HG03442 (cell line): Measurements from ENCODE around the gene LRRC74A.
"Not testable (repeated sequence)": the region's sequence is repeated elsewhere in the genome, so short reads cannot be mapped to it uniquely, and the experiment has no call there.

ENCODE experiments used
- ATAC-seq: cut with Tn5 transposase; IDR thresholded peaks from one replicate; pipeline ENCODE4 v1.9.1; 2021; ENCODE audit warnings: mild to moderate bottlenecking, moderate library complexity; ENCODE audit not compliant: unreplicated experiment

Gene LRRC74A

DNA sequence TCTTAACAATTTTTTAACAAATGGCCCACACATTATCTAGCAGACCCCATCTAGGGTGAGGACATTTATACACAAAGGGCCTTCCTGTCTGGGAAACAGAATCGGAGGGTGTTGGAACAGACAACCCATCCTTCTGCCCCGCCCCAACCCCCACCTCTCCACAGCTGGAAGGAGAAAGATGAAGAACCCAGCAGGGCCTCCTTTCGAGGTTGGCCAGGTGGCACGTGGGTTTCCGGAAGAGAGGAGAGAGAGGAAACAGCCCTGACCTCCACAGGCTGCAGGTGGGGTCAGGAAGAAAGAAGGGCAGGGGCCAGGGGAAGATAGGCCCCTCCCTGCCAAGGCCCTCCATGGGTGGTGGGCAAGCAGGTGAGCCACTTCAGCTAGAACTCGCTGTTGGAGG lies 57.2 kb downstream of the LRRC74A start:
- no peak for ATAC-seq

DNA sequence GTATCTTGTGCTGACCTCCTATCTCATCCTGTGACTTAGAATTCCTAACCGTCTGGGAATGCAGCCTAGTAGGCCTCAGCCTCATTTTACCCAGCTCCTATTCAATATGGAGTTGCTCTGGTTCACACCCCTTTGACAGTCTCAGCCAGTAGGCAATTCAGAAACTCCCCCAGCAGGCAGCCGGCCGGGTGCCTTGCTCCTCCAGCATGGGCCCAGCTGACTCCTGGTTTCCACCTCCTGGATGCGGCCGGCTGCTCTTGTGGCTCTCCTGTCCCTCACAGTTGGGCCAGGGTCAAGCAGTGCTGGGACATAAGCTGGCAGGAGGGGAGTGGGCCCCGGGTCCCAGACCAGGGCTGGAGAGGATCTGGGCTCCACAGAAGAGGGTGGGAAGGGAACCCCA lies 58.2 kb downstream of the LRRC74A start:
- no peak for ATAC-seq

DNA sequence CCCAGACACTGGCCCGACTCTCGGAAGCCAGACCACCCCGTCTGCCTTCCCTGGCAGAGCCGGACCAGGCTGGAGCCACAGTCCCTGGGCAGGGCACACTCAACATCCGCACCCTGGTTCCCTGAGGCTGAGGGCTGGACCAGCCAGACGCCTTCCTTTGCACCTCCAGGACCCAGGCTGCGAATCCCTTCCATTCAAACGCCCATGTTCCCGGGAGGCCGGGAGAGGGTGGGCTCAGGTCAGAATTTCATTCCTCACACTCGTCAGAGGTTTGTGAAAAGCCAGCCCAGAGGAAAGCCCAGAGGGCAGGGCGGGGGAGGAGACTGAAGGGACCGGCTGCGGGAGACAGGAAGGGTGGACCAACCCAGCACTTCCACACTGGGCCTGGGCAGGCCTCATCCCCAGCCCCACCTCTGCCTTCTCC lies 58.7 kb downstream of the LRRC74A start:
- no peak for ATAC-seq

DNA sequence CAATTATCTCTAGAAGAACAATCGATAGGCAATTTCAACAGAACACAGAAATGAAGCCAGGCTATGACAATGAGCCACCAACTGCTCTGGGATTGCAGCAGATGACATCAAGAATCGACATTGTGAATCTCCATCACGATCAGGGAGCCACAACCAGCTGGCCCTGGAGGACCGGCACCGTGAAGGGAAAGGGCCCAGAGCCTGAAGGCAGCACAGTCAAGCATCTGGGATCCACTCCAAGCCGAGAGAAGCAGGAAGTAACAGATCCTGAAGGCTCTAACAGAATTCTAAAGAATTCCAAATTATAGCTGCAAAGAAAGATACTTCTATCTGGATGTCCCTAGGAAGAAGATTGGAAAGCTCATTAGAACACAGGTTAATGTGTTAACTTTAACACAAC lies 61.0 kb downstream of the LRRC74A start:
- no peak for ATAC-seq

DNA sequence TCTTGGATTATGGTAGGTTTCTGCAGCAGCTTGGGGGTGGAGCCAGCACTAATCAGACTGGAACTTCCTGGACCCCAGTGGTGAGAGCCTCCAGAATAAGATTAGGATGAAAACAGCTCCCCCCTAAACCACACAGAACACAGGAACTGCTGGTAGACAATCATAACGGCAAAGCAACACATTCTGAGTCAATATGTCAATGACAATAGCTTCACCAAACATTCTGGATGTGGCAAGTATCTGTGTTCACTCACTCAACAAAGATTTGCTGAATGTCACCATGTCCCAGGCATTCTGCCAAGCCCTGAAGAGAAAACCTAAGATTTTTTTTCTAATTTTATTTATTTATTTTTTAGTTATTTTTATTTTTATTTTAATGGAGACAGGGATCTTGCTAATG lies 65.2 kb downstream of the LRRC74A start:
- ATAC-seq = no peak

DNA sequence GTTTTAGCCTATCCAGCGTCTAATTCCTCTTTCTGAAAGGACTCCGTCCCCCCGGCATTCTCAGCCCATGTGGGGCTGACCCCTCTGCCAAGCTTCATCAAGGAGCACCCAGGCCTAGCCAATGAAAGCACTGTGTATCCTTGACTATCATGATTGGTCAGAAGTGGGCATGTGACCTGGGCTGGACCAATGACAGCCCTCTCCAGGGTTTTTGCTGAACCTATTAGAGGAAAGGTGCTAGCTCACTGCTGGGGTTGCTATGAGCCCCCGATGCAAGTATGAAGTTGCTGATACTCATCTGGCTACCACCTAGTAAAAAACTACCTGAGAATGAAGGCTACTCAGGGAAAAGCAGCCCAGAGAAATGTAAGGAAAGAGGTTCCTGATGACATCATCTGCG lies 68.1 kb downstream of the LRRC74A start:
- no peak for ATAC-seq

DNA sequence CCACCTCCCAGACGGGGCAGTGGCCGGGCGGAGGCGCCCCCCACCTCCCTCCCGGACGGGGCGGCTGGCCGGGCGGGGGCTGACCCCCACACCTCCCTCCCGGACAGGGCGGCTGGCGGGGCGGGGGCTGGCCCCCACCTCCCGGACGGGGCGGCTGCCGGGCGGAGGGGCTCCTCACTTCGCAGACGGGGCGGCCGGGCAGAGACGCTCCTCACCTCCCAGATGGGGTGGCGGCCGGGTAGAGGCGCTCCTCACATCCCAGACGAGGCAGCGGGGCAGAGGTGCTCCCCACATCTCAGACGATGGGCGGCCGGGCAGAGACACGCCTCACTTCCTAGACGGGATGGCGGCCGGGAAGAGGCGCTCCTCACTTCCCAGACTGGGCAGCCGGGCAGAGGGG lies 71.8 kb downstream of the LRRC74A start:
- not testable (repeated sequence) for ATAC-seq

DNA sequence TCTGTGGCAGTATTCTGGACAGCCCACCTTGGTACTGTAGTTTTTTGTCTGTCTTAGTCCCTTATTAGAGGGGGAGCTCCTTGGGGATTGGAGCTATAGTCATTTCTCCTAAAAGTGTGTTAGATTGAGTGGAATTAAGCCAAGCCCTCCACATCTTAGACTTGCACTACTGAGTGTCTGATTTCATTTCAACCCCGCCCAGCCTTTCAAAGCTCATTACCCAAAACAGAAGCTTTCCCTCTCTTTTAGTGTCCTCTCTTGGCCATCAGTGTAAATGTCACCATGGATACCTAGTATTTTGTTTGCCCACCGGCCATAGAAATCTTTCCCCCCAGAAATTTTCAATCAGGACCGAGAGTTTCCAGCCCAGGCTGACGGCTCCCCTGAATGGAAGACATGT lies 74.5 kb downstream of the LRRC74A start:
- no peak for ATAC-seq

DNA sequence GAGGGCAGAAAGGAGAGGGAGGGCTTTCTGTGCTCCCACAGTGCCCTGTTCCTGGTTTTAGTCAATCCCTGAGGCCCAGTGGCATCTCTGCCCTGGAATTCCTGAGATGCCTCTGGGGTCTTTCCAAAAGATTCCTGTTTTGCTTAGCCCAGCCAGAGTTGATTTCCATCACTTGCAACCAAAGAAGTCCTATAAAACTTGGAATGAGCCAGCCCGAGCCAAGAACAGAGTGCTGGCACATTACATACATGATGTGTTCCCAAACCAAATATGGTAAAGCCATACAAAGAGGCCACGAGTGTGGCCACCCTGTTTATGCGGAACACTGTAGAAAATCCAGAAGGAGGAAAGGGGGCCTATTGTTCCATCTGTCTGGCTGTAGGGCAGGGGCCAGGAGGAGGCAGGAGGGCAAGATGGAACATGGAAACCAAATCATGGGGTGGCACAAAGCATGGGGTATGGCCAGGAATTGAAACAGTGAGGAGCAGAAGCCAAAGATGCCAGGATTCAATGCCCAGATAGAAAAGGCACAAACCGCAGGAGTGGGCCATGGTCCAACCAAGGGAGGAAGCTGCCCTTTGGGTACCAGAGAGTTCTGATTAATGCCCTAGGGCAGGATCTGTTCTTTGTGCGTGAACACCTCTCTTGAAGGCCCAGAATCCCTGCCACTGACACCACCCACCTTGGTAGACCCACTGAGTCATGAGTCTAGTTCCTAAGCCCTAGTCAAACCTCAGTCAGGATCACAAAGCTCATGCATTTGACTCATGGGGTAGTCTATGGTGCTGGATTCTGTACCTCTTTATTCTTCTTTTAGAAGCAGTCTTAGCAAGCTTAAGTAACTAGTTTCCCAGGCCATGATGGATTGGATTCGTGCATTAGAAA lies 75.2 kb downstream of the LRRC74A start:
- ATAC-seq = no peak

DNA sequence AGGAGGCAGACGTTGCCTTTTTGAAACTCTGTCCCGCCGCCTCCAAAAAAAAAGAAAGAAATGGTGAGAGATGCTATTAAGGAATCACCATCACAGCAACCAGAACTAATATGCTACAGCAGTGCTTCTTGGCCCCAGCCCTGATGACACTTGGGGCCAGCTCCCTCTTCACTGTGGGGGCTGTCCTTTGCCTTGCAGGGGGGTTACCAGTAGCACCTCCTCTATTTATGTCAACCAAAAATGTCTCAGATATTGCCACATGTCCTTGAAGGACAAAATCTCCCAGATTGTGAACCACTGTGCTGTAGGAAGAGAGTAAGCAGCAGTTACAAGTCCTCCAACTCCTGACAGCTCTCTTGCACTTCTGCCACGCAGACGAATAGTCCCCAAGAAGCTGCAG lies 76.4 kb downstream of the LRRC74A start:
- ATAC-seq = no peak

DNA sequence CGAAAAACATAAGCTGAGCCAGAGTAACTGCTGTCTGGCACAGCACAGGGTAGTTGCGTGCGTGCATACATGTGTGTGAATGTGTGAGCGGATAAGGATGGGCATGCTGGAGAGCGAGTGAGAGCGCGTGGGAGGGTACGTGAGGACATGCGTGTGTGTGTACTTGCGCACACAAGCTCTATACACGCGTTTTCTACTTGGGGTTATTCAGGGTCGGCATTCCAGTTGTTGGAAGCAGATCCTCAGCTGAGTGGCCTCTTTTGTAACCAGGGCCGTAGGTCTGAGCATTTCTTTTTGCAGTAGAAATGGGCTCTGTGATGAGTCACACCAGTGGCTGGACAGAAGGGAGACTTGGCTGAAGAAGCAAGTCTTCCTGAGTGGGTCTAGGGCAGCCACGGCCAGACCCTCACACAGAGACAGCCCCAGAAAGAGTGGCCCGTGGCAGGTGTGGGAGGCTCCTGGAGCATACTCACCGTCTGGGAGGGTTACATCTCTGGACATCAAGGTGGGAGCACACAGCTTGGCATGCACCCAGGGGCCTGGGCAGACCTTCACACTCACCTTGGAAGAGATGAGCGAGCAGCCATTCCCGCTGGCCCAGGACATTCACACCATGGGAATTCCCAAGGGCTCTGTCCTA lies 78.0 kb downstream of the LRRC74A start:
- ATAC-seq = no peak

DNA sequence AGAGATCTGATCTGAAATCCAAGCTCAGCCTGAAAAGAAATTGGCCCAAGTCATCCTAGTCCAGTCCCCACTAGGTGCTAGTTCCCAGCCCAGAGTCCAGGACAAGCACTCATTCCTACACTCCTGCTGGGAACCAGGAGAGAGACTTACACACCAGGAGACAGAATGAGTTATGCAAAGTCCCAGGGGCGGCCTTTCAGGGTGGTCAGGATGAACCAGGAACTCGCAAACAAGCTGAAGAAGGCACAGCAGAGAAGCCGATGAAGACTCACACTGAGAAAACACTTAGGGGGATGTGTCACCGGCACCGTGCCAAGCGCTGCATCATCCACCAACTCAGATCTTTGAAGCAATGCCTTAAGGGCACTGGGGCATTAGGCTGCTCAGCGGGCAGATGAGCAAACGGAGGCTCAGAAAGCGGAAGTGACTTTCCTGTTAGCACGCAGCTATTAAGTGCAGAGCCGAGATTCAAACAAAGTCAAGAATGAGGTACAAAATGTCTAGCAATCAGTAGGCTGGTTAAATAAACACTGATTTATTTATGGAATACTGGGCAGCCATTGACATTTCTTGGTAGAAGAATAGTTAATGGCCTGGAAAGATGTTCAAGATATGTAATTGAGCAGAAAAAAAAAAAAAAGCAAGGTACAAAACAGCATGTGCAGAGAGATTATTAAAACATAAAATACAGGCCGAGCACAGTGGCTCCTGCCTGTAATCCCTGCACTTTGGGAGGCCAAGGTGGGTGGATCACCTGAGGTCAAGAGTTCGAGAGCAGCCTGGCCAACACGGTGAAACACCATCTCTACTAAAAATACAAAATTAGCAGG lies 78.7 kb downstream of the LRRC74A start:
- peak; percentile 69 for ATAC-seq

DNA sequence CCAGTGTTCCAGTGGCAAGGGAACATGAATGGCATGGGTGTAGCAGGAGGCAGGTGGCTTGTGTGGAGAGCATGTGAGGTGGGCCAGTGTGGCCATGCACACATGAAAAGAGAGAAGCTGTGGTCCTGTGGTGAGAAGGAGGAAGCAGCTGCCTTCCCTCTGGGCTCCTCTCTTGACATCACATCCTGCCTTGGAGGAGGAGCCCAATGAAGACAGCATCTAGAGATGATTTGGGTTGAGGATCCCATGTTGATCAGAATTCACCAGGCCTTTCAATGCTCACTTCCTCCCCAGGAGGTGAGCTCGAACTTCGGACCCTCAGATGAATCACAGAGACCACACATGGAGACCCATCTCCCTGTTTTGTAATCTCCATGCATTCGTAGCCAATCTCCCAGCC lies 82.6 kb downstream of the LRRC74A start:
- ATAC-seq = no peak

DNA sequence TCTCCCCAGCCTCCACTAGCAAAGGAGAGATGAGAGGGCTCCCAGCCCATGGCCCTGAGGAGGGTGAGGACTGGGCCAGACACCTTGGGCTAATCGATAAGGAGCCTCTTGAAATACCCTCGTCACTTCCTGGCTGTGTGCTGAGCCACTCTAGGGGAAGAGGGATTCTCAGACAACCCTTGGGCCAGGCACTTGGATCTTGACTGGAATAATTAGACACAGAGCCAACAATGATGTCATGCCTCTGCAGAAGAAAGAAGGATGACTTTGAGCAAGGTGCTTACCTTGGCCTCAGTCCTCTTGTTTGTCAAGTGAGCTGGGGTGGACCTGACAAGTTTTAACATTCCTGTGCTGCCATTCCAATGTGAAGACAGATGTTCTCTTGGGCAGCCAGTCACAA lies 83.1 kb downstream of the LRRC74A start:
- no peak for ATAC-seq

DNA sequence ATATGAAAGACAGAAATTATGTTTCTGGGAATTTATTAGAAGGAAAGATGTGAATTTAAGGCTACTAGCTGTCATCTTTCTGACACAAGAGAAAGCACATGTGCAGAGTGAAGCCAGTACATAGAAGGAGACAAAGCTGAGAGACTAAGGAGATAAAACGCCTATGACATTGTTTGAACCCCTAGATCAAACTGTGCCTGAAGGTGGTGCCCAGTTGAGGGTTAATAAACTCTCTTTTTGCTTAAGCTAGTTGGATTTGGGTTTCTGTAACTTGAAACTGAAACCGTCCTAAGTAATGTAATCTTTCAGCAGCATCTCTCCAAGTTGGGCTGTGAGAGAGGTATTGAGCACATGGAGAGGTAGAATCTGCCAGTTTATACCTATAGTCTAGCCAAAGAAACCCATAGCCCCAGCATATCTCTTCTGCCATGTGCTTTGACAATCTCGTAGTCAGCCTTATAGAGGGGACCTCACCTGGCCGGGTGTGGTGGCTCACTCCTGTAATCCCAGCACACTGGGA lies 84.2 kb downstream of the LRRC74A start:
- no peak for ATAC-seq

DNA sequence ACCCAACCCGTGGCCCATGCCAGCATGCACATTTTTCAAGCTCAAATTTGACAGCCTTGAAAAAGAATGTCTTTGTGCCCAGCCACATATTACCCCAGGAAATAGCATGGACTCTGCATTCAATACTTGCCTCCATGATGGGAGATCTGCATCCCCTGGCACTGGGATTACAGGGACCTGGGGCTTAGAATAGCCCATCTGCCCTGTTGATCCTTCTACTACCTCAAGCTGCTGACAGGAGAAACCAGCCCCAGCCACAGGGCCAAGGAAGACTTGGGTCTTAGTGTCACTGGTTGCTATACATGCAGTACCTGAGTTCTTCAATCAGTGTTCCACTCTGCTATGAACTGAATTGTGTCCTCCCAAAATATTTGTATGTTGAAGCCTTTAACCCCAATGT lies 85.3 kb downstream of the LRRC74A start:
- ATAC-seq = no peak

DNA sequence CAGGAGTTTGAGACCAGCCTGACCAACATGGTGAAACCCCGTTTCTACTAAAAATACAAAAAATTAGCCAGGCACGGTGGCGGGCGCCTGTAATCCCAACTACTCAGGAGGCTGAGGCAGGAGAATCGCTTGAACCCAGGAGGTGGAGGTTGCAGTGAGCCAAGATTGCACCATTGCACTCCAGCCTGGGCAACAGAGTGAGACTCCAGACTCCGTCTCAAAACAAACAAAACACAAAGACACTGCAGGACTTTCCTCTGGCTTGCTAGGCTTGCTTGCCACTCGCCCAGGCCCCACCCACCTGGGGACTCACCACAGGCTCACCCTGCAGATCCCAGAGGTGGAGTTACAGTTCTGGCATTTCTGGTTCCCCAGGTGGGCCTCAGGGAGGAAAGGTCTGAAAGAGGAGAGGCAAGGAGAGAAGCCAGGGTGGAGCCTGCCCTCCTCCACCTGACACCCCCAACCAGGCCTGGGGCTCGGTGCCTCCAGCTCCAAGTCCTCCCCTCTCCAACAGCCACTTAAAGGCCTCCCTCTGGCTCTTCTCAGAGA lies 88.4 kb downstream of the LRRC74A start:
- not testable (repeated sequence) for ATAC-seq

DNA sequence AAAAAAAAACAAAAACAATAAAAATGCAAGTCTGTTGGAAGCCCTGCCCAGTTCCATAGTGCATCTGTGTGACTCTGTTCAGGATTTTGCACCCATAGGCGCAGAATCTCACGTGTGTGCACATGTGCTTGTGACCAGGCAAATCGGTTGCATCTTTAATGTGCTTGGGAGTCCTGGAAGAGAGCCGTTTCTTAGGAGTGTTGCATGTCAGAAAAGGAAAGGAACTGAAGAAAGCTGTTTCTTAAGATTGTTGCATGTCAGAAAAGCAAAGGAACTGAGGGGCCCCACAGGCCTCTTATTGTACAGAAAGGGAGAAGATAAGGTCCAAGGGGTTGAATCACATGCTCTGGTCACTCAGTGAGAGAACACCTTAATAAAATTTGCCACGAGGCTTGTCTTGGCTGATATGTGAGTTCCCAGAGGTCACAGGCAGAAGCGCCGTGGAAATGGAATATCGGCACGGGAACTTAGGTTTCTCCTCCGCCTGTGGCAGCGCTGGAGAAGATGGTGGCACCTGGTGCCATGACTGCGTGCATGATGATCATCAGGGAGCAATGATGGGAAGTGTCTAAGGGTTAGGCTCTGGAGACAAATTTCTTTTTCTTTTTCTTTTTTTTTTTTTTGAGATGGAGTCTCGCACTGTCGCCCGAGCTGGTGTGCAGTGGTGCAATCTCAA lies 90.0 kb downstream of the LRRC74A start:
- no peak for ATAC-seq

DNA sequence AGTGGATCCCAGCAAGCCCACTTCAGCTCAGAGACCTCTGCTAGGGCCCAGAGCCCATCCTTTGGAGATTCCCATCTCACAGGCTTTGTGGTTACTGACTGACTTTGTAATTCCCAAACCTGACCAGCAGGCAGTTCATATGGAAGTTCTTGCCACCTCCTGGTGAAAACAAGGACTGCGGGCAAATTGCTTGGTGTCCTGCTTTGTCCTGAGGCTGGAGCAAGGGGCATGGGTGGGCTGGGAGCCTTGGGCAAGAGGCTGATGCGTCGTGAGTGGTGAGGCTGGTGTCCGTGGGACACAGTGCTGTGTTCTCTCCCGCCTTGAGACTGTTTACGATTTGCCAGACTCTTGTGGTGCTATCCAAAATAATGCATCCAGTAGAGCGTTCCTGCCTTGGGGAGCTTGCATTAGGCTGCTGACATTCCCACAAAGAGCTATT lies 91.0 kb downstream of the LRRC74A start:
- ATAC-seq = no peak

DNA sequence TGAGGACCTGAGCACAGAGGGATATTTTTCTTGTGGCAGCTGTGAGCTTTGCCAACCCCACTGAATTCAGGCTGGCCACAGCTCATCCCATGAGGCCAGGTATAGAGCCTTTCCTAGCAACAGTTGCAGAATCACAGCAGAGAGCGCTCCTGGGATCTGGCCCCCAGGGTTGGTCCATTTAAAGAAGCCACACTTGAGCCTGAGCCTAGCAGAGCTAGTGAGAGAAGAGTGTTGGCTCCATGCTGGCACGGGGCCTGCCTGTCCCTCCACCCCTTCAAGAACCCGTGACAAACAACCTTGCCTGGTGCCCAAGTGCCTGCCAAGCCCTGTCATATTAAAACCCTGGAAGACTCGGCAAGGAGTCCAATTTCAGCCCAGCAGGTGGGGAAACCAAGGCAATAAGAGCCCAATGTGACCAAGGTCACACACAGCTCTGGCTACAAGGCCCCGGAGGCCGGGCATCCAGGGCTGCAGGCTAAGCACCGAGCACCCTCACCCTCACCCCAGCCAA lies 91.6 kb downstream of the LRRC74A start:
- no peak for ATAC-seq
